ENCODE measurements around the gene ATP8A1.

Gene ATP8A1

GRCh38 chr4:42483426-42484379, 173.2 kb downstream of the ATP8A1 start:
- H3K4me3 ChIP-seq (ENCODE audit: low read depth in 1 of 2, low read length in 2 of 2) = no peak overlapping the region
- H3K4me1 ChIP-seq (ENCODE audit: insufficient read depth, low read length) = no peaks in the 10 kb centered on the region
- no peaks in the 10 kb centered on the region for H4K20me1 ChIP-seq (ENCODE audit: insufficient read depth, low read length)
- H2AFZ ChIP-seq (ENCODE audit: low read depth, low read length) = no peak overlapping the region
- DNase-seq (no peak), ATAC-seq (ENCODE audit: insufficient read depth, low read depth) (no peak)
- H3K9me3 ChIP-seq (ENCODE audit: insufficient read depth, low read length, severe bottlenecking) = no peaks in the 10 kb centered on the region
- no peak overlapping the region for H3K4me2 ChIP-seq (ENCODE audit: insufficient read depth, low read length)
- TF ChIP-seq EZH2 (IDR thresholded peaks at IDR 0.05; ENCODE audit: borderline replicate concordance, low read depth, low read length, severe bottlenecking) (no peak), CTCF (IDR thresholded peaks at IDR 0.05; ENCODE audit: borderline replicate concordance, extremely low read depth, low read length, poor library complexity, severe bottlenecking) (no peak)
- no peak overlapping the region for H3K9ac ChIP-seq (ENCODE audit: low read depth, low read length)
- H3K36me3 ChIP-seq (ENCODE audit: insufficient read depth, low read length) = no peaks in the 10 kb centered on the region
- no peak overlapping the region for H3K27ac ChIP-seq (ENCODE audit: low read length)
- H3K27me3 ChIP-seq (ENCODE audit: insufficient read depth, low read length, poor library complexity) = no peaks in the 10 kb centered on the region
- no peaks in the 10 kb centered on the region for H3K79me2 ChIP-seq (ENCODE audit: insufficient read depth, low read length)

GRCh38 chr4:42482516-42483327, 174.2 kb downstream of the ATP8A1 start:
- no peaks in the 10 kb centered on the region for H3K4me1 ChIP-seq (ENCODE audit: insufficient read depth, low read length)

GRCh38 chr4:42480717-42481116, 176.2 kb downstream of the ATP8A1 start:
- Histone ChIP-seq H3K9me3 (ENCODE audit: insufficient read depth, low read length, severe bottlenecking) (no peaks in the 10 kb centered on the region), H3K79me2 (ENCODE audit: insufficient read depth, low read length) (no peaks in the 10 kb centered on the region), H3K27me3 (ENCODE audit: insufficient read depth, low read length, poor library complexity) (no peaks in the 10 kb centered on the region), H3K9ac (ENCODE audit: low read depth, low read length) (no peak overlapping the region), H3K4me3 (ENCODE audit: low read depth in 1 of 2, low read length in 2 of 2) (no peak overlapping the region), H4K20me1 (ENCODE audit: insufficient read depth, low read length) (no peaks in the 10 kb centered on the region), H3K27ac (ENCODE audit: low read length) (no peak overlapping the region), H2AFZ (ENCODE audit: low read depth, low read length) (no peak overlapping the region), H3K36me3 (ENCODE audit: insufficient read depth, low read length) (no peaks in the 10 kb centered on the region), H3K4me2 (ENCODE audit: insufficient read depth, low read length) (no peak overlapping the region), H3K4me1 (ENCODE audit: insufficient read depth, low read length) (no peaks in the 10 kb centered on the region)
- ATAC-seq (ENCODE audit: insufficient read depth, low read depth) = no peak
- no peak for DNase-seq
- TF ChIP-seq EZH2 (IDR thresholded peaks at IDR 0.05; ENCODE audit: borderline replicate concordance, low read depth, low read length, severe bottlenecking) (no peak), CTCF (IDR thresholded peaks at IDR 0.05; ENCODE audit: borderline replicate concordance, extremely low read depth, low read length, poor library complexity, severe bottlenecking) (no peak)

More at GRCh38 chr4:42482516-42483327, 174.2 kb downstream of the ATP8A1 start:
- no peaks in the 10 kb centered on the region for H3K79me2 ChIP-seq (ENCODE audit: insufficient read depth, low read length)
- H3K4me2 ChIP-seq (ENCODE audit: insufficient read depth, low read length) = no peak overlapping the region
- H3K4me3 ChIP-seq (ENCODE audit: low read depth in 1 of 2, low read length in 2 of 2) = no peak overlapping the region
- no peak for ATAC-seq (ENCODE audit: insufficient read depth, low read depth)
- TF ChIP-seq EZH2 (IDR thresholded peaks at IDR 0.05; ENCODE audit: borderline replicate concordance, low read depth, low read length, severe bottlenecking) (no peak), CTCF (IDR thresholded peaks at IDR 0.05; ENCODE audit: borderline replicate concordance, extremely low read depth, low read length, poor library complexity, severe bottlenecking) (no peak)
- H3K36me3 ChIP-seq (ENCODE audit: insufficient read depth, low read length) = no peaks in the 10 kb centered on the region
- no peak overlapping the region for H2AFZ ChIP-seq (ENCODE audit: low read depth, low read length)
- no peak overlapping the region for H3K27ac ChIP-seq (ENCODE audit: low read length)
- H4K20me1 ChIP-seq (ENCODE audit: insufficient read depth, low read length) = no peaks in the 10 kb centered on the region
- no peak for DNase-seq
- no peaks in the 10 kb centered on the region for H3K9me3 ChIP-seq (ENCODE audit: insufficient read depth, low read length, severe bottlenecking)
- H3K9ac ChIP-seq (ENCODE audit: low read depth, low read length) = no peak overlapping the region
- no peaks in the 10 kb centered on the region for H3K27me3 ChIP-seq (ENCODE audit: insufficient read depth, low read length, poor library complexity)
